HG02642 (cell line): ENCODE results near the gene TRIM2.

Experiments
- ATAC-seq: cut with Tn5 transposase; IDR thresholded peaks from one replicate; pipeline ENCODE4 v1.9.1; 2021; ENCODE audit warnings: mild to moderate bottlenecking; ENCODE audit not compliant: unreplicated experiment, poor library complexity

TRIM2 gene

DNA sequence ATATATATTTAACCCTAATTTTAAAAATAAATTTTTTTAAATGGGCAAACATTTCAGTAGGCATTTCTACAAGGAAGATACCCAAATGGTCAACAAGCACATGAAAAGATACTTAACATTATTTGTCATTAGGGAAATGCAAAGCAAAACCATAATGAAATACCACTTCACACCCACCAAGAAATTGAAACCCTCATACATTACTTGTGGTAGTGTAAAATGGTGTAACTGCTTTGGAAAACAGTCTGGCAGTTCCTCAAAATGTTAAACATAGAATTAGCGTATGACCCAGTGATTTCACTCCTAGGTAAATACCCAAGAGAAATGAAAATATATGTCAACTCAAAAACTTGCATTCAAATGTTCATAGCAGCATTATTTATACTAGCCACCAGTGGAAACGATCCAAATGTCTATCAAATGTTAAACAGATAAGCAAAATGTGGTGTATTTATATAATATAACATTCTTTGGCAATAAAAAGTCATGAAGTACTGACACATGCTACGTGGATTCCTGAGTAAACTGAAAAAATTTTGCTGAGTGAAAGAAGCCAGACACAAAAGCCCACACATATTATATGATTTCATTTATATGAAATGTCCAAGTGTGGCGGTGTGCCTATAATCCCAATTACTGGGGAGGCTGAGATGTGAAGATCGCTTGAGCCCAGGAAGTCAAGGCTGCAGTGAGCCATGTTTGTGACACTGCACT is 16.6 kb downstream of the TRIM2 start:
- no peak for ATAC-seq

DNA sequence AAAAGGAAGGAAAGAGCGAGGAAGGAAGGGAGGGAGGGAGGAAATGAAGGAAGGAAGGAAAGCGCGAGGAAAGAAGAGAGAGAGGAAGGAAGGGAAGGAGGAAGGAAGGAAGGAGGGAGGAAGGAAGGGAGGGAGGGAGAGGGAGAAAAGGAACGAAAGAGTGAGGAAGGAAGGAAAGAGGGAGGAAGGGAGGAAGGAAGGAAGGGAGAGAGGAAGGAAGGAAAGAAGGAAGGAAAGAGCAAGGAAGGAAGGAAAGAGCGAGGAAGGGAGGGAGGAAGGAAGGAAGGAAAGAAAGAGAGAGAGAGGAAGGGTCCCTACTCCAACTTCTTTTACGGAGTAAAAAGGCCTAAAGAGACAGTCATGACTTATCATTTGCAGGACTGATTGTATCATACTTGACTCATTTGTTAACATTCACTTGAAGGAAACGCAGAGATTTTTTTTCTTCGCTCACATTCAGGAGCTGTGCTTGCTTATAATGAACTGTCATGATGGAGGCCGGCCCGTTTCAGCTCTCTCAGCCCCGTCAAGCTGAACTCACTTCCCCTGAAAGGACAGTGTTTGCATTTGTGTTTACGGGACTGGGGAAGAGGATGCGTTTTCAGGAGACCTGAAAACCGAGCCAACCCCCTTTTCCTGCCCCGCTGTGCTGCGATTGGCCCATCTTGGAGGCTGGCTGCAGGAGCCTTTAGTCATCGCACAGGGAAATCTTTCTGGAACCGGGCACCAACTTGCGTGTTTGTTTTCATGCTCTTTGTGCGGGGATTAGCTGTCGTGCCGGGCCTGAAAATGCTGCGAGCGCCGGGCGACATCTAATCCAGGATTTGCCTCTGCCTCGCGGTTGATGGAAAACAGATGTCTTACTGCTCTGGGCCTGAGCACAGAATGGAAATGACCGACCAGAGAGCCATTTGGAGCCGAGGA is 17.8 kb downstream of the TRIM2 start:
- ATAC-seq: peak; percentile 33

DNA sequence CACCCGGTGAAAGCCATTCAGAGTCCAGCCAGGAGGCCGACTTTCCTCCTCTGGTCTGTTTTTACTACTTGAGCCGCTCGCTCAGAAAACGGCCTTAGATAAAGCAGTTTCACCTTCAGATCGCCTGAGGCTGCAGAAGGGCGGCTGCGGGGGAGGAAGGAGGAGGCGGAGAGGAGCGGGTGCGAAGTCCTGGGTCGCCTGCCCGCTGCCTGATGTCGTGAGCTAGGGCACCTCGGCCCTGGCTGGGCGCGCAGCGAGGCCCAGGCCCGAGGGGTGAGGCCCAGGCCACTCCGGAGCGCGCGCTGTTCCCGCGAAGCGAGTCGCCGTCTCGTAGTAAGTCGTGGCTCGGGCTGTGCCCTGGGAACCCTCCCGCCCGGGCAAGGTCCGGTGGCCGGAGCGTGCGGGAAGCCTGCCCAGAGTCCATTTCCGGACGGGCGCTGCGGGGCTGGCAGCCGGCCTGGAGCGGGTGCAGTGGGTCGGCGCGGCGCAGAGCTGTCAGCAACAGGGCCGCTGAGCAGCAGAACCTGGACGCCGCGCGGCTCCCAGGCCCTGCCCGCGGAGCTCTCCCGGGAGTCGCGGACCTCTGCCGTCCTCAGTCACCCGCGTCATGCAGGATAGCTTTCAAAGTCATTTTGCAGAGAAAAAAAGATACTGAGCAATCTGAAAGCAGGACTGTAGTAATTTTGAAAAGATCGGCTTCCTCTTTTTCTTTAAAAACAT is 18.6 kb downstream of the TRIM2 start:
- peak; percentile 72 for ATAC-seq

DNA sequence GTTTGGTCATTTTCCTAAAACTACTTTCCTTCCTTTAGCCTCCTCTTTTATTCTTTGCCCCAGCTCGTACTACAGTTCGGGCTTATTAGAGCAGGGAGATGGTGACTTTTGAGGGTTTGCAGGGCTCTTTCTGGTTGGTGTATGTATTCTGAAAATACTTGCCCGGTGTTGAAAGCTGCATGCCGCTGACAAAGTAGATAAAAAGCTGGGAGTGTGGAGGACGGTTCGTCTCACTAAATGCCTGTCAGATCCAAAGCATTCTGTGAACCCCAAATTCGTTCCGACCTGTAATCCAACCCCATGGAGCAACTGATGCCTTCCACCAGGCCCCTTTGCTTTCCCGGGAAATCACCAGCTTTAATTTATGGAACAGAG is 19.2 kb downstream of the TRIM2 start:
- ATAC-seq: no peak

DNA sequence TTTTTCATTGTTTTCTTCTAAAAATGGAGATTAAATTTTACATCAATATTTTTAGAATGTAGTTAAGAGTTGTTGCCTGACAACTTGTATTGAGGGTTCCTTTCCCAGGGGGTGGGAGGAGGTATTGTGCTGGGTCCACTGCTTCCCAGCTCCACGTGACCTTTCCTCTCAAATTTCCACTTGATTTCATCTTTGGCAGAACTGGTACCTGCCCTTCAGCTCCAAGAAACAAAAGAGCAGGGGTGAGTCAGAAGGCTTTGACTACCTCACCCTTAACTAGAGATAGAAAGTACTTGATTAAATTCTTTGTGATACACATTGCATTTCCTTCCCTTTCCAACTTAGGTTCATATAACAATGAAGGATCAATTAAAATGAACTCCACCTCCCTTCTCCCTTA is 19.7 kb downstream of the TRIM2 start:
- no peak for ATAC-seq

DNA sequence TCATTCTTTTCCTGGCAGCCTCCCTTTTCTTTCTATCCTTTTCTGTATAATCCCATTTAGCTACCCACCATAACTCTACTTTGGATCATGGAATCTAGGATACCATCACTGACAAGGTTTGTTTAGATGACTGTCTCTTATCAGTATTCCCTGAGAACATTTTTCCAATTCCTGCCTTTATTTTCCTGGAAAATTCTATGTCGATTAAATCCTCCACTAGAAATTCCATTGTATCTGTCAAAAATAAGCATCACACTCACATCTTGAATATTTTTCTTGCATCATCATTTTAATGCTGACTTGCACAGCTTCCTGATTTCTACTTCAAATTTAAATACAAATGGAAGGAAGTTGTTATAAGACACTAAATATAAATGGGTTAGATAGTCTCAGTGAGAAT is 20.2 kb downstream of the TRIM2 start:
- no peak for ATAC-seq

DNA sequence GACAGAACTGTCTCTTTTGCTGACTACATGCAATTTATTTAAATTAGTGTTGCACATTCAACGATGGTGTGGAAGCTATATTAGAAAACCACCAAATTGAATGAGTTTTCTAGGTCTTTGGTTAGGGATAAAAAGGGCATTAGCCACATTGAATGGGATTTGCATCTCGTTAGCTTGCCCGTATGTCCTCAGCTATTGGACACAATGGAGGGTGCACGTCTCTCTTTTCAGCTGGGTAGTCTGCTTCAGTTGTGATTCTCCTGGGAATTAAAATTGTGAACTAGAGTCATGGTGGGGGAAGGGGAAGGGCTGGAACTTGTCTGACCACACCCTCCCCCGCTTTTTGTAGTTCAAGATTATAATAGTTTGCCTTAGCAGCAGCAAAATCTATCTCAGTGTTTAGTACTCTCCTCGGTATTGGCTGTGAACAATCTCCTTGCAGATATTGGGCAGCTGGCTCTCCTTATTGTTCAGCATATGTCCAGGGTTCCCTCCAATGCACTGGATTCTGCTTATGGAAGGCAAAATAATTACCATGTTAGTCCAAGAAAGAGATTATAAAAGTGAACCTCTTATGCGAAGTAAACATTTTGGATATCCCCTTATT is 23.3 kb downstream of the TRIM2 start:
- no peak for ATAC-seq

DNA sequence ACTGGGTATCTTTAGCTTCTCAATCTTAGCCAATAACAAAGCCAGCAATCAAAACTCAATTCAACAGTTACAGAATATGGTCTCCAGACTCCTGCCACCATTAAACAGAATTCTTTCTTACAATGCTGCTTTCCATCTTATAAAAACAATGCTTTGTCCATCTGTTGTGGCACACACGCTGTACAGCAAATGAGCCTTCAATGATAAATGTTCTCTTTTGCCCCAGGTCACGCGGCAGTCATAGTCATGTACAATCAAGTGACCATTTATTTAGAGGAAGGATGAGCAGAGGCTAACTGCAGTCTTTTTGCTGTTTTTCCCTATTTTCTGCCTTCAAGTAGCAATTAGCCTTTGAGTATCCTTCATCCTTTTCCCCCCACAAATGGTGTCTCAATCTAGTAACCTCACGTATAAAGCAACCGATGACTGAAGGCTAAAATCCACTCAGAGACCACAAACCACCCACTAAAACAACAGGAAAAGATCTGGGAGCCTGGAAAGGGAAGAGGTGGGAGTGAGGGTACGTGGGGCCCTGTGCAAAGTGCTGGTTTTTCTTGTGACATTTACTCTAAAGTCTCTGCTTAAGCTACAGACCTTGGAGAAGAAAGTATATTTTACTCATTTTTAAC is 24.4 kb downstream of the TRIM2 start:
- no peak for ATAC-seq

DNA sequence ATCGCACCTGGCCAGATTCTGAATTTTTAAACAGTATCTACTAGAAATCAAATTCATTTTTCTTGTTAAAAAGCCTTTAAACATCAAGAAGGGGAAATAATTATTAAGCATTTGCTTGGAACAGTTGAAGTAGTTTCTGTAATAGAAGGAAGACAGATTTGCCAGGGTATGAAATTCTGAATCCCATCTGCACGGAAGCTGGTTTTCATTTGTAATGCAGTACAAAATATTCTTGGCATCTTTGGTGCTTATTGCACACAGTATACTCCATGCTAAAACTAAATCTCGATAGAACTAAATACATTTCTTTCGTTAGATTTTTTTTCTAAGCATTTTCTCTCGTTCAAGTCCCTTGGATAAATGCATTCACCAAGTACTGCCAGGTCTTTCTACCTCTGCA is 25.3 kb downstream of the TRIM2 start:
- ATAC-seq: no peak

DNA sequence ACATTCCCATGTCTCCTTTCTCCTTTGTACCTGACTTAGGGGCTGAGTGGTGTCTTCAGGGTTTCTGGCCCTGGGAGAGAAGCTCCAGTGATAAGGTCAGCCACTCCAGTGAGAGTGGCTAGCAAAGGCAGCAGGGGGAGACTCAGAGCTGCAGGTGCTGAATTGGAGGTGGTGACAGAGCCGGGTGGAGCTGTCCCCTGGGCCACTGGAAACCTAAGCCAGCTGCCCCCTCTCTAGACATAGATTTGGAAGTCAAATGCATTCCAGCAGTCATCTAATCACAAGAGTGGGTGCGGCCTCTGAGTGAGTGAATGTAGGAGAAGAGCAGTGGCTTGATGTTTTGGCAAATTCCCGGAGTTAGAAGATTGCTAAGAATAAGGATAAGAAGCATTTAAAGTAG is 28.5 kb downstream of the TRIM2 start:
- ATAC-seq: no peak

DNA sequence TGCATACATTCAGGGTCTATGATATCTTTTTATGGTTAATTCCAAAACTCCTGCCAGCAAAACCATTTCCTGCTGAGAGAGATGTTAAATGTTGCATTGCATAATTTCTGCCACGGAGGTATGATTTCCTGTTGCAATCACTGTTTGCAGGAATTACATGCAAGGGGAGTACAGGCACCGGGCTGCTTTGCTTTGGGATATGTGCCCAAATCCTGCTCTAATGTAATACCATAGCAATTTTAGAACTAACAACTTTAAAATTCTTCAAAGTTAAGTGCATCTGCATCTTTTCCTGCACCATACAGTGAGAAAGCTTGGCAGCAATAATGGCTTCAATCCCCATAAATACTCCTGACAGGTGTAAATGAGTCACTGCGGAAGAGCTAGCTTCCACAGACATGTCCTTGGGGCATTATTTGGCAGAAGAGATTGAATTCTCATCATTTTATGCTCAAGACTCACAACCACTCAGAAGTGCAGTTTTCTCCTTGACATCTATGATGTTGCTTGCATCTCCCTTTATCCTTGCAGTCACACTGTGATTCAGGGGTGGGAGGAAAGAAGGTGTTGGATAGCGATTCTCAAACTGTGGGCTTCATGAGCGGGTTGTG is 29.6 kb downstream of the TRIM2 start:
- no peak for ATAC-seq

DNA sequence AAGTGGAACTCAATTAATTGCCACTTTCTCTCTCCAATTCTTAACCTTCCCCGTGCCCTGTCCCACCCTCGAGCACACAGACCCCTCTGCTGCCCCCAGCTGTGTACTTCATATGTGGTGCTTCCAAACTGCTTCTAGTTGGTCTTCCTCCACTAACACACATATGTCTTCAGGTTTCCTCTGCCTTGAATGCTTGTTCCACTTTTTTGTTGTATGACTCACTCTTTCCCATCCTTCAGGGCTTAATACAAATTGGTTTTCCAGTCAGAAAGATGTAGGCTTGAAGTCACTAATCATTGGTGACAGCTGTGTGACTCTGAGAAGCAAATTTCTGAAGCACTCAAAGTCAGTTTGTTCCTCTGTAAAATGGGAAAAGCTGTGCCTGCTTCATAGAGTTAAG is 30.6 kb downstream of the TRIM2 start:
- no peak for ATAC-seq

DNA sequence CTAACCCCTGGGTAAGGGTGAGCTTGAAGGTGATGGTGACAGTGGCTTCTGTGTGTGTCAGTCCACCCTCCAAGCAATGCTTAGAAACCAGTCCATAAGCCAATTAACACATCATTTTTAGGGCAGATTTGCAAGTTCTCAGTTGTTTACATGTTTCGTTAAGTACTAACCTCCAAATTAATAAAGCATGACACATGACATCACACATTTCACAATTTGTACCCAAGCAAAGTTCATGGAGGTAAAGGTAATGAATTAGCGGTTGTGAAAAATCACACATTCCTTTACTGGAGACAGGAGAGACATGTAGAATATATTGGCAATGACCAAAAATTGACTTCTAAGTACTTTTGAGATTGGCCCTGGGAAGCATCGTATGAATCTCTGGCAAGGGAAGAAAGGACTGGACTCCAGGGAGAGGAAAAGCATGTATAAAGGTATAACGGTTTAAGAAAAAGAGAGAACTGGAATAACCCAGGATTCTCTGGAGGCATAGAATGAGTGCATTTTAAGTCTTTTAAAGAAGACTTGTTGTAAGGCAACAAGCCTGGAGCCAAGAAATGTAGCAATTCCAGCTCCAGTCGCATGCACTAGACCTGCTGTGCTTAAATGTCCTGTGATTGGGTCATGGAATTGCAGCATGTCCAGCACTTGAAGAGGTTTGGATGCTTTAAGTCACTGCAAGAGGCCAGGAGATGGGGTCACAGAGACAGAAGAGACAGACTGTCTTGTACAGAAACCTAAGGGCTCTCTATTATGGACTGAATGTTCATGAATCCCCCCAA is 34.1 kb downstream of the TRIM2 start:
- ATAC-seq: no peak

DNA sequence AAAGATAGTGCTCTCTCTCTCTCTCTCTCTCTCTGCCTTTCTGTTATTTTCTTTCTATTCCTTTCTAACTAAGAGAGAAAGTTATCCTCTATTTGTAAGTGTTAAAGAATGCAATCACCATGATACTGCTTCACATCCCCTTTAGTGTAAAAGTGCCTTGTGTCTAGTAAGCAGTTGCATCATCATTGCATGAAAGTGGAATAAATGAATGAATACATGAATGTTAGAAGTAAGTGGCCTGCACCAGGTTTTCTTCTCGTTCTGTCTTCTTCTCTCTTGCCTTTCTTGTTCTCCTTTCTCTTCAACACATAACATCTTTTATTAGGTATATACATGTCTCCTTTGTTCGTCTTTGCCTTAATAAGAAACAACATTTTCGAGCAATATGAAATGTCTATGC is 35.2 kb downstream of the TRIM2 start:
- ATAC-seq: no peak

DNA sequence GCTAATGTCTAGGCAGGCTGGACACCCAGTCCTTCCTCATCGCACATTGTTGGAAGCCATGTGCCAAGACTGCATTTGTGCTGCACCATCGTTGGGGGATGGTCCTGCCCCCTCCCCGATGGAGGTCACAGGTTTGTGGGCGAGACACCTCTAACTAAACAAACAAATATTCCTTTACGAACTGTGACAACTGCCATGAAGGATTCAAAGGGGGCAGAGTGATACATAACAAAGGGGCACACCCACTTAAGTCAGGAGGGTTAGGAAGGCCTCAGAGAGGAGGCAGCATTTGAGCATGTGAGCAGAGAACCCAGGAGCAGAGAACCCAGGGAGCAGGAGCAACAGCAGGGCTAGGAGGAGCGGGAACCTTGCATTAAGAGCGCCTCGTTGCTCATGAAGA is 37.1 kb downstream of the TRIM2 start:
- no peak for ATAC-seq

DNA sequence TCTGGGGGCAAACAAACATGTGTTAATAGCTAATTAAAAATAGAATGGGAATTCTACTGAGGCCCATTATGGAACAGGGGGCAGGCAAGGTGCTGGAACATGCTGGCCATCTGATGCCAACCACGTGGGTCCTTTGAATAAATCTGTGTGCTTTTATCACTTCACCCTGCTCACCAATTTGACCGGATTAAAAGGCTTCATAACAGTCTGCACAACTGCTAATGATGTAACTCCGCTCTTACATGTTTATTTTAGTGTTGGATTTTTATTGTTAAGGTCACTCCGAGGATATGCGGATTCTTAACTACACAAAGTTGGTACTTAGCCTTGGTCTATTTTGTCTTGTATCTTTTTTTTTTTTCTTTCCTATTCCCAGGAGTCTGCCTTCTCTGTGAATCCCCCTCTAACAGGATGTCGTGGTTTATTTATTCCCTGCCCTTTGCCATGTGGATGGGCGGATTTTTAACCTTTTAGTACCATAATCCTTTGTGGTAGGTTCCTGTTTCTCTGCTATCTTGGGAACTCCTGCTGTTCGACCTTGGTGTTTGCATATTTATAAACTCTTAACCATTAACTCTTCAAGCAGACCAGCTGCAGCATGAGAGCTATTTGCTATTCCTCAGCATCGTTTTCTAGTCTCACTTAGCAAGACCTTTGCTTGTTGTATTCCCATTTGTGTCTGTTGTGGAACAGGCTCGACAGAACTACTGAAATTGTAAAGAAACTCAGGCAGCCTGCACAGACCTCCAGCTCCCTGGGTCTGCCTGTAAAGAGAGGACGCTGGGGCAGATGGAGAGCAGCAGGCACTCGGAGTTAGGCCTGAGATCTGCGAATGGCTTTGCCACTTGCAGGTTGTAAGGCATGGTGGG is 38.0 kb downstream of the TRIM2 start:
- ATAC-seq: no peak

DNA sequence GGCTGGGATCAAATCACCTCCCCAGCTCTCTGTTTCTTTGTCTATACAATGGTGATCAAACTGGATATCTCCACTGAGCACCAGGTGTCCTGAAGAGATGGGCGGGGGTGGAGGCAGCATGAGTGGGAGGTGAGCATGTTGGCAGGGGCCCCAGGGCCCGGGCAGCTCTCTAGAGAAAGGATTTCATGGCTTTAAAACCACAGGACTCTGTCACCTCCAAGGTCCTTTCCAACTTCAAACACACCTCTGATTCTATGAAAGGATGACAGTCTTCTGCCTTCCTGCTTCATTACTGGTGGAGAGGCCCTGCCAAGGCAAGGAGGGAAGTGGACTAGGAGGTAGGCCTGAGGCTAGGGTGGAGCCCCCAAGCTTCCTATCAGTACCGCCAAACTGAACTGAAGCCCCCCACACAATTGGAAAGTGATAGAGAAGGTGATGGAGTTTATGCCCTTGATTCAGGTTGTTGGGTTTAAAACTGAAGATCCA is 38.6 kb downstream of the TRIM2 start:
- no peak for ATAC-seq

DNA sequence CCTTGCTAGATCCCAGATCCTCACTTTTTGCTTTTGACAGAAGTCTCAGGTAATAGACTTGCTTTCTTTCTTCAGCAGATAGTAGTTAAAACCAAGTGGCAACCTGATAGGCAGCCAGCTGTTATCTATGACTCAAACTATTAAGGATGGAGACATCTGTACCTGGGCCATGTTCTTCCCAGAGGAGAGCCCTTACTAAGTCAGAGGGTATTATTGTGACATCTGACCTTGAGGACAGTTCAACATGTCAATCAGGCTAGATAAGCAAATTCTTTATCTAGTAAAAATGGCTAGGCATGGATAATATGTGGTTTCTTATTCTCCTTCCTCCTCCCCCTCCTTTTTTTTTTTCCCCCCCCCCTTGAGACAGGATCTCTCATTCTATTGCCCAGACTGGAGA is 39.2 kb downstream of the TRIM2 start:
- ATAC-seq: no peak
